AG04450 (cell line): ENCODE measurements around the gene ARFGEF3. TPM values are rescaled to one million over a fixed set of nuclear protein-coding genes. Genes with fewer than 3 reads are reported as not detected.

Source experiments
- CTCF ChIA-PET: fragments of 300-600, 350-600 bp; formaldehyde crosslinking; extraction: SDS; loops from one replicate; lab custom pipeline; 2022; ENCODE audit warnings: antibody characterized with exemption, inconsistent platforms; lab: Charles Lee
- POLR2A ChIA-PET: fragments of 350-600 bp; formaldehyde crosslinking; extraction: SDS; loops from one replicate; lab custom pipeline; 2021; ENCODE audit warnings: antibody characterized with exemption, inconsistent platforms; lab: Yijun Ruan, JAX
- DNase-seq: peaks from one replicate; pipeline ENCODE4 v3.0.0-alpha.2; 2011; ENCODE audit warnings: low read depth, low spot score
- H3K27ac ChIP-seq: one replicate; pipeline ENCODE4 v1.5.1; 2012; ENCODE audit warnings: low read depth, low read length, control low read depth
- H3K27me3 ChIP-seq: one replicate; pipeline ENCODE4 v1.6.0; 2012; ENCODE audit warnings: low read length; ENCODE audit not compliant: control insufficient read depth, insufficient read depth
- H3K4me3 ChIP-seq: 2 replicates; pipeline ENCODE4 v1.5.1; 2011; ENCODE audit warnings: mild to moderate bottlenecking, low read depth, low read length, control low read depth
- H3K9me3 ChIP-seq: 2 replicates; pipeline ENCODE4 v1.5.1; 2012; ENCODE audit warnings: low read length; ENCODE audit not compliant: control insufficient read depth, insufficient read depth
- CTCF ChIP-seq: IDR thresholded peaks from 2 replicates; pipeline ENCODE4 v1.5.1; 2011; ENCODE audit warnings: low read depth, low read length, control low read depth, inconsistent platforms
- polyA plus RNA-seq: library from polyadenylated mRNA; depleted of rRNA; stranded (reverse); fragments of >200 nt; gene quantifications from 2 replicates; pipeline ENCODE4 v1.2.3, GENCODE V29; 2011

Gene ARFGEF3
- polyA plus RNA-seq, 1 experiment = 0.02 TPM

- Histone ChIP-seq H3K27me3 (no peaks in the 10 kb centered on the region), H3K4me3 (no peak overlapping the region), H3K27ac (no peak overlapping the region), H3K9me3 (no peaks in the 10 kb centered on the region)
- ChIA-PET CTCF (no interaction called here), POLR2A (no interaction called here)
- no peak for DNase-seq
- no peak for TF ChIP-seq CTCF
Observed at GRCh38 chr6:138203315-138203714, 41.6 kb downstream of the ARFGEF3 start.

GRCh38 chr6:138204303-138204702, 42.6 kb downstream of the ARFGEF3 start:
- ChIA-PET CTCF (no interaction called here), POLR2A (no interaction called here)
- H3K27me3 ChIP-seq = no peaks in the 10 kb centered on the region
- no peak overlapping the region for H3K27ac ChIP-seq
- H3K4me3 ChIP-seq = no peak overlapping the region
- no peaks in the 10 kb centered on the region for H3K9me3 ChIP-seq
- DNase-seq = no peak
- no peak for TF ChIP-seq CTCF

GRCh38 chr6:138204792-138205384, 43.1 kb downstream of the ARFGEF3 start:
- POLR2A ChIA-PET = no interaction called here
- no peaks in the 10 kb centered on the region for H3K9me3 ChIP-seq
- no peak for DNase-seq
- TF ChIP-seq CTCF = no peak
- CTCF ChIA-PET = no interaction called here
- no peaks in the 10 kb centered on the region for H3K27me3 ChIP-seq
- no peak overlapping the region for H3K4me3 ChIP-seq
- no peak overlapping the region for H3K27ac ChIP-seq

GRCh38 chr6:138205437-138206094, 43.8 kb downstream of the ARFGEF3 start:
- H3K27me3 ChIP-seq = no peaks in the 10 kb centered on the region
- ChIA-PET CTCF (no interaction called here), POLR2A (no interaction called here)
- no peak overlapping the region for H3K27ac ChIP-seq
- TF ChIP-seq CTCF = no peak
- H3K4me3 ChIP-seq = no peak overlapping the region
- no peaks in the 10 kb centered on the region for H3K9me3 ChIP-seq
- DNase-seq = no peak

GRCh38 chr6:138206862-138207261, 45.1 kb downstream of the ARFGEF3 start:
- Histone ChIP-seq H3K27ac (no peak overlapping the region), H3K27me3 (no peaks in the 10 kb centered on the region), H3K4me3 (no peak overlapping the region), H3K9me3 (no peaks in the 10 kb centered on the region)
- TF ChIP-seq CTCF = no peak
- no peak for DNase-seq
- POLR2A ChIA-PET = no interaction called here
- CTCF ChIA-PET = no interaction called here
